H1 (cell line): ENCODE results near the gene POLDIP2. TPM values are rescaled to one million over a fixed set of nuclear protein-coding genes. Genes with fewer than 3 reads are reported as not detected.

Source experiments
- CTCF ChIA-PET: fragments of 300-600 bp; sonication (Branson Sonifier 250); formaldehyde crosslinking; loops from one replicate; lab custom pipeline; 2021; ENCODE audit not compliant: partially characterized antibody; lab: Charles Lee
- POLR2A ChIA-PET: fragments of 300-600 bp; sonication (Branson Sonifier 250); formaldehyde crosslinking; loops from one replicate; lab custom pipeline; 2021; ENCODE audit warnings: inconsistent platforms; ENCODE audit not compliant: partially characterized antibody; lab: Charles Lee
- DNase-seq, 2 experiments: peaks; one replicate each; pipeline versions ENCODE4 v3.0.0 to v3.0.0-alpha.2; 2010 to 2022; ENCODE audit warnings: low spot score in 2 of 2, low read depth in 1 of 2, mixed read lengths in 1 of 2
- FAIRE-seq: peaks from 2 replicates; lab custom pipeline; 2011; peaks lifted over from hg19 to GRCh38; lab: Jason Lieb, UNC
- H2AFZ ChIP-seq: 2 replicates; pipeline ENCODE4 v1.8.1; 2012; ENCODE audit warnings: low read length, inconsistent platforms
- H2AK5ac ChIP-seq: 2 replicates; pipeline ENCODE4 v1.6.1; 2013; ENCODE audit warnings: low read depth, low read length
- H2BK120ac ChIP-seq: replicated peaks from 2 replicates; pipeline ENCODE3; 2013; ENCODE audit warnings: low read depth, low read length, inconsistent platforms
- H2BK12ac ChIP-seq: 2 replicates; pipeline ENCODE4 v1.6.1; 2013; ENCODE audit warnings: low read depth, low read length
- H2BK15ac ChIP-seq: 2 replicates; pipeline ENCODE4 v1.6.1; 2013; ENCODE audit warnings: low read length
- H2BK20ac ChIP-seq: 2 replicates; pipeline ENCODE4 v1.6.1; 2013; ENCODE audit warnings: low read length
- H2BK5ac ChIP-seq: 2 replicates; pipeline ENCODE4 v1.6.1; 2013; ENCODE audit warnings: low read depth, low read length
- H3K14ac ChIP-seq: 2 replicates; pipeline ENCODE4 v1.6.1; 2013; ENCODE audit warnings: inconsistent platforms; ENCODE audit not compliant: insufficient read length
- H3K18ac ChIP-seq: 2 replicates; pipeline ENCODE4 v1.6.1; 2013; ENCODE audit warnings: low read length; ENCODE audit errors: extremely low read depth
- H3K23ac ChIP-seq: 2 replicates; pipeline ENCODE4 v1.6.1; 2013; ENCODE audit warnings: inconsistent platforms; ENCODE audit not compliant: insufficient read length
- H3K23me2 ChIP-seq: 2 replicates; pipeline ENCODE4 v1.6.1; 2013; ENCODE audit warnings: low read depth, low read length
- H3K27ac ChIP-seq: 2 replicates; pipeline ENCODE4 v1.6.1; 2011; ENCODE audit warnings: low read depth, low read length, inconsistent platforms
- H3K27me3 ChIP-seq, 4 experiments: replicated peaks in 1 of 4; 1 replicate in 1 of 4; 2 replicates in 3 of 4; pipeline versions ENCODE4 v1.6.1 to v1.8.1; 2011 to 2013; ENCODE audit warnings: low read length in 3 of 4, mild to moderate bottlenecking in 3 of 4, inconsistent platforms in 2 of 4, mixed read lengths in 2 of 4, moderate library complexity in 1 of 4; ENCODE audit not compliant: control insufficient read depth in 3 of 4, insufficient read depth in 3 of 4; ENCODE audit errors: extremely low read depth in 1 of 4
- H3K36me3 ChIP-seq, 4 experiments: 2 replicates each; pipeline versions ENCODE4 v1.6.1 to v1.8.1; 2011 to 2013; ENCODE audit warnings: mild to moderate bottlenecking in 4 of 4, low read length in 3 of 4, moderate library complexity in 2 of 4, control low read depth in 1 of 4, inconsistent platforms in 1 of 4; ENCODE audit not compliant: insufficient read depth in 4 of 4, control insufficient read depth in 2 of 4
- H3K4ac ChIP-seq: replicated peaks from 2 replicates; pipeline ENCODE3; 2013; ENCODE audit warnings: low read length, low read depth, mixed read lengths, inconsistent platforms; ENCODE audit not compliant: insufficient read length
- H3K4me1 ChIP-seq, 4 experiments: replicated peaks in 1 of 4; 1 replicate in 1 of 4; 2 replicates in 3 of 4; pipeline versions ENCODE4 v1.6.1 to v1.8.1; 2011 to 2013; ENCODE audit warnings: low read length in 3 of 4, inconsistent platforms in 2 of 4, mixed read lengths in 1 of 4; ENCODE audit not compliant: insufficient read depth in 4 of 4, control insufficient read depth in 3 of 4
- H3K4me2 ChIP-seq, 2 experiments: 2 replicates each; pipeline versions ENCODE4 v1.6.1 to v1.8.1; 2011 to 2013; ENCODE audit warnings: low read depth in 2 of 2, low read length in 2 of 2, control low read depth in 1 of 2, inconsistent platforms in 1 of 2, mild to moderate bottlenecking in 1 of 2; ENCODE audit not compliant: insufficient read depth in 1 of 2
- H3K4me3 ChIP-seq, 4 experiments: fragments of 200-600, 300-600 bp in 1 of 4; sonication (generic), shearing (Covaris generic), sonication (Bioruptor Twin) in 1 of 4; 2 replicates each; pipeline versions ENCODE4 v1.5.1 to v1.8.1; 2011 to 2016; ENCODE audit warnings: low read length in 4 of 4, low read depth in 3 of 4, control low read depth in 2 of 4, inconsistent platforms in 2 of 4, mild to moderate bottlenecking in 2 of 4, mixed read lengths in 1 of 4, moderate library complexity in 1 of 4; ENCODE audit not compliant: insufficient read depth in 2 of 4; ENCODE audit errors: extremely low read depth in 1 of 4
- H3K56ac ChIP-seq: replicated peaks from 2 replicates; pipeline ENCODE3; 2013; ENCODE audit warnings: low read depth, mild to moderate bottlenecking, mixed read lengths, low read length, inconsistent platforms; ENCODE audit not compliant: insufficient read length
- H3K79me1 ChIP-seq: 2 replicates; pipeline ENCODE4 v1.6.1; 2013; ENCODE audit warnings: low read depth, low read length, control low read depth
- H3K79me2 ChIP-seq, 2 experiments: 2 replicates each; pipeline versions ENCODE4 v1.6.1 to v1.8.1; 2012 to 2013; ENCODE audit warnings: low read length in 2 of 2, mild to moderate bottlenecking in 2 of 2, inconsistent platforms in 1 of 2; ENCODE audit not compliant: insufficient read depth in 2 of 2, control insufficient read depth in 1 of 2
- H3K9ac ChIP-seq, 4 experiments: replicated peaks in 1 of 4; 1 replicate in 1 of 4; 2 replicates in 3 of 4; pipeline versions ENCODE4 v1.6.1 to v1.8.1; 2011 to 2013; ENCODE audit warnings: low read depth in 3 of 4, low read length in 3 of 4, control low read depth in 2 of 4, mild to moderate bottlenecking in 2 of 4, moderate library complexity in 2 of 4, inconsistent platforms in 1 of 4; ENCODE audit errors: extremely low read depth in 1 of 4
- H3K9me3 ChIP-seq, 2 experiments: 2 replicates each; pipeline versions ENCODE4 v1.6.1 to v1.8.1; 2012 to 2013; ENCODE audit warnings: mild to moderate bottlenecking in 2 of 2, moderate library complexity in 2 of 2, control low read depth in 1 of 2, inconsistent platforms in 1 of 2, low read depth in 1 of 2, low read length in 1 of 2, mixed read lengths in 1 of 2; ENCODE audit not compliant: insufficient read depth in 2 of 2
- H4K20me1 ChIP-seq, 2 experiments: replicated peaks in 1 of 2; 2 replicates each; pipeline versions ENCODE3 to v1.8.1; 2011 to 2013; ENCODE audit warnings: inconsistent platforms in 2 of 2, low read length in 2 of 2, mild to moderate bottlenecking in 1 of 2; ENCODE audit not compliant: insufficient read depth in 2 of 2, control insufficient read depth in 1 of 2
- H4K5ac ChIP-seq: 2 replicates; pipeline ENCODE4 v1.6.1; 2013; ENCODE audit warnings: low read length, low read depth, mixed read lengths, inconsistent platforms; ENCODE audit not compliant: insufficient read length
- H4K8ac ChIP-seq: 2 replicates; pipeline ENCODE4 v1.8.0; 2013; ENCODE audit warnings: mild to moderate bottlenecking, moderate library complexity, low read length, inconsistent platforms; ENCODE audit not compliant: insufficient read depth; ENCODE audit errors: extremely low read depth
- H4K91ac ChIP-seq: replicated peaks from 2 replicates; pipeline ENCODE3; 2013; ENCODE audit warnings: low read length, mixed read lengths, inconsistent platforms; ENCODE audit not compliant: insufficient read length
- EGR1 ChIP-seq: IDR thresholded peaks from 2 replicates; pipeline ENCODE4 v1.6.1; 2011; ENCODE audit warnings: low read depth, low read length, borderline replicate concordance
- EP300 ChIP-seq, 2 experiments: IDR thresholded peaks; 1 replicate in 1 of 2; 2 replicates in 1 of 2; pipeline ENCODE4 v1.6.1; 2011 to 2012; ENCODE audit warnings: low read depth in 2 of 2, low read length in 2 of 2, mild to moderate bottlenecking in 2 of 2, borderline replicate concordance in 1 of 2, inconsistent platforms in 1 of 2, moderate library complexity in 1 of 2
- POLR2A ChIP-seq, 2 experiments: IDR thresholded peaks; 1 replicate in 1 of 2; 2 replicates in 1 of 2; pipeline ENCODE4 v1.6.1; 2011; ENCODE audit warnings: low read depth in 2 of 2, low read length in 2 of 2, mild to moderate bottlenecking in 2 of 2; ENCODE audit errors: control extremely low read depth in 1 of 2
- POLR2AphosphoS5 ChIP-seq: IDR thresholded peaks from 2 replicates; pipeline ENCODE4 v1.6.1; 2011; ENCODE audit warnings: low read depth, low read length
- POU5F1 ChIP-seq: IDR thresholded peaks from 2 replicates; pipeline ENCODE4 v1.6.1; 2011; ENCODE audit warnings: low read depth, mild to moderate bottlenecking, low read length, moderate library complexity
- TAF1 ChIP-seq: IDR thresholded peaks from 2 replicates; pipeline ENCODE4 v1.6.1; 2011; ENCODE audit warnings: mild to moderate bottlenecking, low read depth, low read length
- WGBS, 2 experiments: shearing (Covaris generic) in 1 of 2; methylation state at CpG; one replicate each; pipeline versions ENCODE4 v1.1.6 to v1.1.7; 2013 to 2015; ENCODE audit warnings: low lambda C conversion rate in 2 of 2, mixed read lengths in 2 of 2, inconsistent platforms in 1 of 2, low coverage in 1 of 2, missing lambda C conversion rate in 1 of 2; ENCODE audit not compliant: insufficient replicate concordance in 2 of 2, insufficient coverage in 1 of 2, insufficient read length in 1 of 2; ENCODE audit errors: extremely low coverage in 1 of 2, missing lambda C conversion rate in 1 of 2; 5-methylcytosine and 5-hydroxymethylcytosine counted together
- polyA plus RNA-seq, 7 experiments: library from polyadenylated mRNA; depleted of rRNA in 3 of 7; stranded (reverse) in 5 of 7; unstranded in 2 of 7; fragments of >200 nt in 5 of 7; fragments of 200-250 nt in 2 of 7; gene quantifications; 1 replicate in 5 of 7; 2 replicates in 1 of 7; 4 replicates in 1 of 7; pipeline versions ENCODE4 v1.2.1 to v1.2.3, GENCODE V29; 2011 to 2013; ENCODE audit warnings: missing spikeins in 2 of 7, mixed read lengths in 2 of 7
- total RNA-seq: library from RNA; stranded (reverse); fragmentation: NEBNext Ultra II Directional; extraction: Animal tissue kit (Norgen Biotek cat#: 25700); gene quantifications from 2 replicates; pipeline ENCODE4 v1.2.1, GENCODE V29; 2021

Gene POLDIP2
- total and polyA plus RNA-seq, 2 of the 8 experiments (the other 6 are each of a cell fraction or from before 2014, with no cell fraction given): 74.0 to 76.1 TPM

GRCh38 chr17:28330671-28331070 is 26.7 kb downstream of the POLDIP2 start:
- H3K23me2 ChIP-seq: peaks cover 4% of the 10 kb centered on the region; the same call in 1 of the 2 replicates
- H3K9me3 ChIP-seq: no peaks in the 10 kb centered on the region
- H2BK15ac ChIP-seq: no peak overlapping the region
- no peaks in the 10 kb centered on the region for H3K27me3 ChIP-seq
- no peak overlapping the region for H3K9ac ChIP-seq
- no peak for DNase-seq
- no peak overlapping the region for H4K91ac ChIP-seq
- peaks cover 7 to 8% of the 10 kb centered on the region in 2 experiments for H4K20me1 ChIP-seq
- no peak overlapping the region for H3K23ac ChIP-seq
- CTCF ChIA-PET: interaction anchor here (1.3 to 1.4 kb wide), 2 partner anchors 9 to 11 kb away, joined by 3 read pairs; no protein-coding TSS in a partner anchor
- no peak overlapping the region for H3K4ac ChIP-seq
- H3K56ac ChIP-seq: no peak overlapping the region
- H3K36me3 ChIP-seq: peaks cover 10 to 37% (median 29%) of the 10 kb centered on the region in 4 experiments
- H3K14ac ChIP-seq: no peak overlapping the region
- POLR2A ChIA-PET: interaction anchor here (0.9 to 2.9 kb wide), 4 partner anchors 12 to 36 kb away, joined by 3 to 30 read pairs (median 4); partner anchors contain the start of gene TMEM97
- H2BK20ac ChIP-seq: no peak overlapping the region
- H2BK120ac ChIP-seq: no peak overlapping the region
- H3K27ac ChIP-seq: no peak overlapping the region
- WGBS, 2 experiments: 88% methylated on average over 5 of the region's 5 CpGs; no CpG with 5 or more reads in 1 of the 2 experiments
- no peak overlapping the region for H4K5ac ChIP-seq
- H2AFZ ChIP-seq: no peak overlapping the region
- no peak overlapping the region for H3K4me3 ChIP-seq
- no peak overlapping the region for H2BK12ac ChIP-seq
- no peak for FAIRE-seq
- peaks cover 0 to 16% of the 10 kb centered on the region in 2 experiments; a peak in 3 of 4 replicates for H3K79me2 ChIP-seq
- H3K18ac ChIP-seq: no peak overlapping the region
- no peak overlapping the region for H2BK5ac ChIP-seq
- H3K4me2 ChIP-seq: no peak overlapping the region
- H2AK5ac ChIP-seq: no peak overlapping the region
- peaks cover 0 to 4% (median 2%) of the 10 kb centered on the region in 4 experiments; a peak in 4 of 7 replicates for H3K4me1 ChIP-seq
- peak overlapping the region; percentile 29; the same call in 1 of the 2 replicates for H4K8ac ChIP-seq
- peaks cover 8% of the 10 kb centered on the region; the same call in 1 of the 2 replicates for H3K79me1 ChIP-seq
- TF ChIP-seq POLR2A (IDR thresholded peaks at IDR 0.05; ENCODE audit: control extremely low read depth in 1 of 2, low read depth in 2 of 2, low read length in 2 of 2) (peak in 1 of 2 experiments; percentile 50; a peak in 1 of 3 replicates), EGR1 (no peak), TAF1 (no peak), EP300 (IDR thresholded peaks at IDR 0.05; ENCODE audit: borderline replicate concordance in 1 of 2, low read depth in 2 of 2, low read length in 2 of 2) (no peak), POLR2AphosphoS5 (0 out of 2 replicates have a peak, but pooled peaks have one; percentile 22), POU5F1 (no peak)
